ENCODE data around the gene FHIT.

DNA sequence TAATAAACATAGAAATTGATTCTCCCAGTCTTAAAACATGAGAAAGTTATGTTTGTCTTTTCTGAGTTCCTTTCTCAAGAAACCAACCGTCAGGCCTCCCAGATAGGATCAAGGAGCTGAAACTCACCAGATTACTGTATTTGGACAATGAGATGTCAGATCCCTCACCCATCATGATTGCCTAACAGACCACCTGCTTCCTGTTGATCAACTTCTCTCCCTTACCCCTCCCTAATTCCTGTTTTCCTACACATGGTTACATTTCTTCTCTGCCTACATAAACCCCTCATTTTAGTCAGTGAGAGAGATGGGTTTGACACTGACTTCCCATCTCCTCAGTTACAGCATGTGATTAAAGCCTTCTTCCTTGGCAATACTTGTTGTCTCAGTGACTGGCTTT lies 917.5 kb downstream of the FHIT start:
- TF ChIP-seq HCFC1 (IDR thresholded peaks at IDR 0.05; ENCODE audit: low read length) (no peak), POLR2AphosphoS5 (IDR thresholded peaks at IDR 0.05; ENCODE audit: low read length) (no peak), NFIC (IDR thresholded peaks at IDR 0.05; ENCODE audit: low read depth, low read length) (no peak)
- TF ChIP-seq, protein P1, sequence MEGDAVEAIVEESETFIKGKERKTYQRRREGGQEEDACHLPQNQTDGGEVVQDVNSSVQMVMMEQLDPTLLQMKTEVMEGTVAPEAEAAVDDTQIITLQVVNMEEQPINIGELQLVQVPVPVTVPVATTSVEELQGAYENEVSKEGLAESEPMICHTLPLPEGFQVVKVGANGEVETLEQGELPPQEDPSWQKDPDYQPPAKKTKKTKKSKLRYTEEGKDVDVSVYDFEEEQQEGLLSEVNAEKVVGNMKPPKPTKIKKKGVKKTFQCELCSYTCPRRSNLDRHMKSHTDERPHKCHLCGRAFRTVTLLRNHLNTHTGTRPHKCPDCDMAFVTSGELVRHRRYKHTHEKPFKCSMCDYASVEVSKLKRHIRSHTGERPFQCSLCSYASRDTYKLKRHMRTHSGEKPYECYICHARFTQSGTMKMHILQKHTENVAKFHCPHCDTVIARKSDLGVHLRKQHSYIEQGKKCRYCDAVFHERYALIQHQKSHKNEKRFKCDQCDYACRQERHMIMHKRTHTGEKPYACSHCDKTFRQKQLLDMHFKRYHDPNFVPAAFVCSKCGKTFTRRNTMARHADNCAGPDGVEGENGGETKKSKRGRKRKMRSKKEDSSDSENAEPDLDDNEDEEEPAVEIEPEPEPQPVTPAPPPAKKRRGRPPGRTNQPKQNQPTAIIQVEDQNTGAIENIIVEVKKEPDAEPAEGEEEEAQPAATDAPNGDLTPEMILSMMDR (IDR thresholded peaks at IDR 0.05 in 2 of 3, conservative IDR thresholded peaks at IDR 0.05 in 1 of 3; ENCODE audit: control insufficient read depth in 2 of 3, extremely low read depth in 1 of 3, insufficient read depth in 1 of 3, low read depth in 3 of 3, low read length in 3 of 3), result no peak
